IMR-90 (cell line): ENCODE results near the gene PRKACG. TPM values are rescaled to one million over a fixed set of nuclear protein-coding genes. Genes with fewer than 3 reads are reported as not detected.
A peak's percentile ranks its signal among the peaks of the same experiment; 100 is the strongest.

Source experiments
- ATAC-seq: fragments of 200-7000 bp; cut with Tn5 transposase; 2 replicates; pipeline ENCODE4 v1.9.1; 2020; ENCODE audit warnings: low read depth, mild to moderate bottlenecking, moderate library complexity
- BruUV-seq: library from RNA; stranded (reverse); fragments of 400-500 nt; replicated peaks from 2 replicates; lab custom pipeline; 2021; lab: Mats Ljungman, UMichigan
- CTCF ChIA-PET: fragments of 300-600 bp; formaldehyde crosslinking; extraction: SDS; loops from one replicate; lab custom pipeline; 2021; ENCODE audit warnings: antibody characterized with exemption; lab: Yijun Ruan, JAX
- POLR2A ChIA-PET: fragments of 300-600 bp; sonication (Branson Sonifier 250); formaldehyde crosslinking; loops from one replicate; lab custom pipeline; 2022; ENCODE audit warnings: antibody characterized with exemption; ENCODE audit not compliant: unreplicated experiment; lab: Charles Lee
- DNase-seq: peaks from one replicate; pipeline ENCODE4 v3.0.0; 2013
- H2AFZ ChIP-seq: replicated peaks from 2 replicates; pipeline ENCODE3; 2013; ENCODE audit warnings: low read length, mild to moderate bottlenecking; ENCODE audit not compliant: poor library complexity
- H2AK5ac ChIP-seq: 2 replicates; pipeline ENCODE4 v1.6.1; 2013; ENCODE audit warnings: low read depth, low read length, inconsistent platforms
- H2AK9ac ChIP-seq: replicated peaks from 2 replicates; pipeline ENCODE3; 2013; ENCODE audit warnings: mild to moderate bottlenecking, low read depth, low read length, moderate library complexity; ENCODE audit not compliant: poor library complexity
- H2BK120ac ChIP-seq: 2 replicates; pipeline ENCODE4 v1.6.1; 2013; ENCODE audit warnings: low read depth, low read length, inconsistent platforms
- H2BK15ac ChIP-seq: 3 replicates; pipeline ENCODE4 v1.6.1; 2013; ENCODE audit warnings: low read depth, low read length, inconsistent platforms
- H2BK20ac ChIP-seq: 2 replicates; pipeline ENCODE4 v1.6.1; 2013; ENCODE audit warnings: low read depth, mild to moderate bottlenecking, inconsistent platforms, low read length, moderate library complexity
- H2BK5ac ChIP-seq: 2 replicates; pipeline ENCODE4 v1.6.1; 2013; ENCODE audit warnings: mild to moderate bottlenecking, low read depth, low read length, inconsistent platforms; ENCODE audit not compliant: poor library complexity, severe bottlenecking
- H3K14ac ChIP-seq: replicated peaks from 2 replicates; pipeline ENCODE4 v1.6.1; 2013; ENCODE audit warnings: low read depth, low read length, inconsistent platforms
- H3K18ac ChIP-seq: 2 replicates; pipeline ENCODE4 v1.6.1; 2013; ENCODE audit warnings: low read depth, low read length, control low read depth
- H3K23ac ChIP-seq: 2 replicates; pipeline ENCODE4 v1.6.1; 2013; ENCODE audit warnings: low read depth, low read length, inconsistent platforms
- H3K27ac ChIP-seq: 2 replicates; pipeline ENCODE4 v1.5.1; 2013; ENCODE audit warnings: mild to moderate bottlenecking, control low read depth, low read length; ENCODE audit not compliant: insufficient read depth
- H3K27me3 ChIP-seq: 2 replicates; pipeline ENCODE4 v1.6.1; 2013; ENCODE audit warnings: low read length; ENCODE audit not compliant: control insufficient read depth, insufficient read depth
- H3K36me3 ChIP-seq: 2 replicates; pipeline ENCODE4 v1.6.1; 2013; ENCODE audit warnings: low read length, mixed read lengths; ENCODE audit not compliant: control insufficient read depth, insufficient read depth
- H3K4ac ChIP-seq: 2 replicates; pipeline ENCODE4 v1.6.1; 2013; ENCODE audit warnings: low read depth, low read length, inconsistent platforms
- H3K4me1 ChIP-seq: 2 replicates; pipeline ENCODE4 v1.6.1; 2013; ENCODE audit warnings: low read length, mixed read lengths; ENCODE audit not compliant: control insufficient read depth, insufficient read depth
- H3K4me2 ChIP-seq: 2 replicates; pipeline ENCODE4 v1.6.1; 2013; ENCODE audit warnings: low read depth, mild to moderate bottlenecking, control low read depth, low read length, moderate library complexity
- H3K4me3 ChIP-seq: 2 replicates; pipeline ENCODE4 v1.5.1; 2013; ENCODE audit warnings: low read depth, mild to moderate bottlenecking, control low read depth, low read length, moderate library complexity; ENCODE audit not compliant: insufficient read depth
- H3K56ac ChIP-seq: 2 replicates; pipeline ENCODE4 v1.6.1; 2013; ENCODE audit warnings: low read length, inconsistent platforms; ENCODE audit not compliant: insufficient read depth; ENCODE audit errors: extremely low read depth
- H3K79me1 ChIP-seq, 2 experiments: 2 replicates each; pipeline ENCODE4 v1.6.1; 2013; ENCODE audit warnings: low read length in 2 of 2, inconsistent platforms in 1 of 2, low read depth in 1 of 2
- H3K9ac ChIP-seq: 2 replicates; pipeline ENCODE4 v1.6.1; 2013; ENCODE audit warnings: low read depth, low read length, control low read depth
- H3K9me1 ChIP-seq: 2 replicates; pipeline ENCODE4 v1.6.1; 2013; ENCODE audit warnings: low read length, inconsistent platforms; ENCODE audit not compliant: insufficient read depth
- H3K9me3 ChIP-seq: 2 replicates; pipeline ENCODE4 v1.6.1; 2013; ENCODE audit warnings: low read length; ENCODE audit not compliant: control insufficient read depth, insufficient read depth
- H4K20me1 ChIP-seq: 2 replicates; pipeline ENCODE4 v1.6.1; 2013; ENCODE audit warnings: low read length, inconsistent platforms; ENCODE audit not compliant: insufficient read depth
- H4K5ac ChIP-seq: 2 replicates; pipeline ENCODE4 v1.6.1; 2013; ENCODE audit warnings: mild to moderate bottlenecking, low read depth, low read length, control low read depth
- H4K8ac ChIP-seq, 2 experiments: 2 replicates each; pipeline ENCODE4 v1.6.1; 2013; ENCODE audit warnings: low read depth in 2 of 2, low read length in 2 of 2, control low read depth in 1 of 2, inconsistent platforms in 1 of 2
- H4K91ac ChIP-seq: 2 replicates; pipeline ENCODE4 v1.6.1; 2013; ENCODE audit warnings: low read depth, low read length, inconsistent platforms; ENCODE audit not compliant: insufficient read depth
- CEBPB ChIP-seq: IDR thresholded peaks from 2 replicates; pipeline ENCODE4 v1.6.1; 2012; ENCODE audit warnings: low read depth, low read length, improper control_type of control experiment
- ELK1 ChIP-seq: fragments of 150-350 bp; IDR thresholded peaks from 2 replicates; pipeline ENCODE4 v1.6.1; 2016; ENCODE audit warnings: low read depth, mild to moderate bottlenecking, low read length, moderate library complexity, borderline replicate concordance
- FOS ChIP-seq: fragments of 150-350 bp; IDR thresholded peaks from 2 replicates; pipeline ENCODE4 v1.6.1; 2016; ENCODE audit warnings: low read depth, low read length
- MAZ ChIP-seq: IDR thresholded peaks from 2 replicates; pipeline ENCODE4 v1.6.1; 2012; ENCODE audit warnings: low read depth, mild to moderate bottlenecking, low read length, improper control_type of control experiment, moderate library complexity, borderline replicate concordance
- MXI1 ChIP-seq: IDR thresholded peaks from 2 replicates; pipeline ENCODE4 v1.6.1; 2012; ENCODE audit warnings: low read depth, mild to moderate bottlenecking, low read length, moderate library complexity, borderline replicate concordance
- NFE2L2 ChIP-seq: fragments of 150-350 bp; IDR thresholded peaks from 2 replicates; pipeline ENCODE4 v1.6.1; 2016; ENCODE audit warnings: low read depth, mild to moderate bottlenecking, low read length
- POLR2A ChIP-seq: IDR thresholded peaks from 2 replicates; pipeline ENCODE4 v1.6.1; 2012; ENCODE audit warnings: mild to moderate bottlenecking, low read depth, low read length
- RAD21 ChIP-seq: IDR thresholded peaks from 2 replicates; pipeline ENCODE4 v1.6.1; 2012; ENCODE audit warnings: low read length, improper control_type of control experiment
- RCOR1 ChIP-seq: IDR thresholded peaks from 2 replicates; pipeline ENCODE4 v1.6.1; 2012; ENCODE audit warnings: mild to moderate bottlenecking, low read length, improper control_type of control experiment; ENCODE audit not compliant: insufficient replicate concordance
- SMC3 ChIP-seq: fragments of 150-350 bp; IDR thresholded peaks from 2 replicates; pipeline ENCODE4 v1.6.1; 2016; ENCODE audit warnings: low read depth, mild to moderate bottlenecking, antibody characterized with exemption, low read length, moderate library complexity
- USF2 ChIP-seq: fragments of 150-350 bp; IDR thresholded peaks from 2 replicates; pipeline ENCODE4 v1.6.1; 2017; ENCODE audit warnings: mild to moderate bottlenecking, antibody characterized with exemption, low read length, low read depth
- WGBS, 2 experiments: methylation state at CpG; one replicate each; pipeline versions ENCODE4 v1.1.5 to v1.1.7; 2013; ENCODE audit warnings: missing lambda C conversion rate in 2 of 2; ENCODE audit not compliant: insufficient read length in 1 of 2; ENCODE audit errors: extremely low coverage in 2 of 2; 5-methylcytosine and 5-hydroxymethylcytosine counted together
- dilution Hi-C: fragments of 300-500 bp; cut with HindIII; formaldehyde crosslinking; loops from one replicate; pipeline ENCODE4 v1.14.3; 2018; ENCODE audit warnings: low sequenced_read_pairs; ENCODE audit not compliant: unreplicated experiment
- in situ Hi-C: fragments of 300-500 bp; cut with MboI; formaldehyde crosslinking; loops from 3 replicates; pipeline ENCODE4 v1.14.3; 2019; ENCODE audit warnings: low sequenced_read_pairs, inconsistent platforms, mixed read lengths
- intact Hi-C: fragments of 100-400 bp; cut with micrococcal nuclease; formaldehyde crosslinking; loops from 2 replicates; pipeline ENCODE4 v1.10.0; 2022
- polyA plus RNA-seq, 3 experiments: library from polyadenylated mRNA; depleted of rRNA; stranded (reverse); fragments of >200 nt; gene quantifications; 2 replicates each; pipeline ENCODE4 v1.2.3, GENCODE V29; 2012; ENCODE audit warnings: low replicate concordance in 1 of 3
- total RNA-seq: library from RNA; depleted of rRNA; stranded (reverse); fragments of >200 nt; gene quantifications from 2 replicates; pipeline ENCODE4 v1.2.3, GENCODE V29; 2012

Gene PRKACG
- total and polyA plus RNA-seq, 2 of the 4 experiments (the other 2 are of a cell fraction) = not detected

DNA sequence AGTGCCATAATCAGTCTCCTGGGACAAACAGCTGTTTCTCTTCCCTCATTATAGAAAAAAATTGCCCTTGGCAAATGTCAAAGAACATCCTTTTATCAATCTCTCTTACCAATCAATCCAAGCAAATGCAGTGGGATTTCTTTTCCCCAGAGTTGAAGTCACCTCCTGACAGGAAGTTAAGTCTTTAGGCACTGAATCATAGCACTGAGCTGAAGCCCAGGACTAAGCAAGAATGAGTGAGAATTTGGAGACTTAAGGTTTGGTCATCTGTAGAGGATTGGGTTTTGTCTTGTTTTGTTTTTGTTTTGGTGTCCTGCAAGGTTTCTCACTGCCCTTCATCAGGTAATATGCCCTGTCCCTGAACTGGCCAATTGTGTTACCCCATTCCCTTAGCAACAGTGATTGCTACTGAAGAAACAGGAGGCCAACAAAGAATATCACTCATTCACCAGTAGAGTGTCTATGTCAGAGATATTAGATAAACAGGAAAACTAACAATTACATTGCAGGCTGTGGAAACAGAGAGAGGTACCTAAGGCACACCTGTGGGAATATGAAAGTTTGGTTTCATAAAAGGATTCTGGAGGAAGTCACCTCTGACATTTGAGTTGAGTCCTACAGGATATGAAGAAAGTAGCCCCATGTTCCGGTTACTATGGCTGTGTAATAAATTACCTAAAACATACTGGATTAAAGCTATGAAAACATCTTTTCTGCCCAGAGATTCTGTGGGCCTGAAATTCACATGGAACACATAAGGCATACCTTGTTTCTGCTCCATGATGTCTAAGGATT lies 17.1 kb upstream of the PRKACG start:
- H2AK5ac ChIP-seq = no peak overlapping the region
- ATAC-seq (no peak), DNase-seq (peak; percentile 48)
- H4K20me1 ChIP-seq = no peaks in the 10 kb centered on the region
- CTCF ChIA-PET = interaction anchor here (0.7 kb wide), 1 partner anchor 169 kb away, joined by 3 read pairs; no protein-coding TSS in a partner anchor
- no peak overlapping the region for H2AFZ ChIP-seq
- no peak overlapping the region for H3K4ac ChIP-seq
- H2BK15ac ChIP-seq = no peak overlapping the region
- no peak overlapping the region for H3K9ac ChIP-seq
- in situ Hi-C loops (no loop called here), intact Hi-C loops (no loop called here), dilution Hi-C loops (no loop called here)
- POLR2A ChIA-PET = no interaction called here
- no TSS peak for BruUV-seq
- H3K79me1 ChIP-seq = peaks cover 1 to 2% of the 10 kb centered on the region in 2 experiments; a peak in 3 of 4 replicates
- H3K27ac ChIP-seq = no peak overlapping the region
- no peak overlapping the region for H2BK20ac ChIP-seq
- H2AK9ac ChIP-seq = no peak overlapping the region
- H3K23ac ChIP-seq = no peak overlapping the region
- H3K4me3 ChIP-seq = no peak overlapping the region
- H3K36me3 ChIP-seq = no peaks in the 10 kb centered on the region
- H4K8ac ChIP-seq = no peak overlapping the region
- H3K18ac ChIP-seq = no peak overlapping the region
- TF ChIP-seq FOS (no peak), RAD21 (no peak), SMC3 (no peak), RCOR1 (no peak), USF2 (no peak), MXI1 (no peak), POLR2A (no peak), CEBPB (no peak), MAZ (no peak), NFE2L2 (no peak), ELK1 (no peak)
- no peaks in the 10 kb centered on the region for H3K9me1 ChIP-seq
- H3K14ac ChIP-seq = no peak overlapping the region
- no peak overlapping the region for H4K91ac ChIP-seq
- H3K56ac ChIP-seq = no peak overlapping the region
- H3K4me1 ChIP-seq = no peaks in the 10 kb centered on the region
- H3K4me2 ChIP-seq = no peak overlapping the region
- H3K9me3 ChIP-seq = no peaks in the 10 kb centered on the region
- peaks cover under 1% of the 10 kb centered on the region; the same call in 1 of the 2 replicates for H3K27me3 ChIP-seq
- no peak overlapping the region for H4K5ac ChIP-seq
- H2BK120ac ChIP-seq = no peak overlapping the region
- H2BK5ac ChIP-seq = no peak overlapping the region
- WGBS, 2 experiments = no CpG with 5 or more reads among the region's 1 CpG
